LNCaP clone FGC (cell line): Measurements from ENCODE around the gene CCDC197.

Experiments used
- DNase-seq: peaks from one replicate; pipeline ENCODE4 v3.0.0-alpha.2; 2011; ENCODE audit warnings: low read depth
- H3K4me3 ChIP-seq: 2 replicates; pipeline ENCODE4 v1.5.1; 2011; ENCODE audit warnings: mild to moderate bottlenecking, low read depth, low read length, control low read depth
- TF ChIP-seq, protein P1 (sequence below): IDR thresholded peaks from 2 replicates; pipeline ENCODE4 v1.5.1; 2012; ENCODE audit warnings: mild to moderate bottlenecking; ENCODE audit not compliant: control insufficient read depth, insufficient read depth; ENCODE audit errors: extremely low read depth

Gene CCDC197

DNA sequence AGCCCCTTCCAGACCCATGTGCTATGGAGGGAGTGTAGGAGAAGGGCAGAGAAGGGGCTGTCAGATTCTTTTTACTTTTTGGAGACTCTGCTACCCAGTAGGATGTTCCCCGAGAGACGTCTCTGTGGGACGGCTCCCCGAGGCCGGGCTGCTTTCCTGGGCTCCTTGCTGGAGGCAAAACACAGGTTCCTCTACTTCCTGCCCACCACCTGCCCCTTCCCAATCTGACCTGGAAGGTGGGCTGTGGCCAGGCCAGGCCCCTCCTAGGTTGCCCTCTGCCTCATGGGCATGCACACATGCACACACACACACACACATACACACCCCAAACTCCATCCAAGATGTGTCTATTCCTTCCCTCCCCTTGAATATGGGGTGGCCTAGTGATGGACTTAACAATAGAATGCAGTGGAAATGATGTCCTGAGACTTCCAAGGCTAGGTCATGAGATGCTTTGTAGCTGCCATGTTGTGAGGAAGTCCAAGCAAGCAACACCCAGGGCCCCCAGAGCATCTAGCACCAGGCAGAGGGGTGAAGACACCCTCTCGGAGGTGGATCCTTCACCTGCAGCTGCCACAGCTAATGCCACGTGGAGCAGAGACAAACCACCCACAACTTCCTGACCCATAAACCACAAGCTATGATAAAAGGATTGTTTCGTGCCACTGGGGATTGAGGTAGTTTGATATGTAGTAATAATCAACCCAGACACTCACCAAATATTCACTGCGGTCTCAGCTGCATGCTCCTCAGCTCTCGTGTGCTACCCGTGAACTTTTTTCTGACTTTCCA, 19.1 kb upstream of the CCDC197 start:
- no peak for DNase-seq
- TF ChIP-seq, protein P1, sequence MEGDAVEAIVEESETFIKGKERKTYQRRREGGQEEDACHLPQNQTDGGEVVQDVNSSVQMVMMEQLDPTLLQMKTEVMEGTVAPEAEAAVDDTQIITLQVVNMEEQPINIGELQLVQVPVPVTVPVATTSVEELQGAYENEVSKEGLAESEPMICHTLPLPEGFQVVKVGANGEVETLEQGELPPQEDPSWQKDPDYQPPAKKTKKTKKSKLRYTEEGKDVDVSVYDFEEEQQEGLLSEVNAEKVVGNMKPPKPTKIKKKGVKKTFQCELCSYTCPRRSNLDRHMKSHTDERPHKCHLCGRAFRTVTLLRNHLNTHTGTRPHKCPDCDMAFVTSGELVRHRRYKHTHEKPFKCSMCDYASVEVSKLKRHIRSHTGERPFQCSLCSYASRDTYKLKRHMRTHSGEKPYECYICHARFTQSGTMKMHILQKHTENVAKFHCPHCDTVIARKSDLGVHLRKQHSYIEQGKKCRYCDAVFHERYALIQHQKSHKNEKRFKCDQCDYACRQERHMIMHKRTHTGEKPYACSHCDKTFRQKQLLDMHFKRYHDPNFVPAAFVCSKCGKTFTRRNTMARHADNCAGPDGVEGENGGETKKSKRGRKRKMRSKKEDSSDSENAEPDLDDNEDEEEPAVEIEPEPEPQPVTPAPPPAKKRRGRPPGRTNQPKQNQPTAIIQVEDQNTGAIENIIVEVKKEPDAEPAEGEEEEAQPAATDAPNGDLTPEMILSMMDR: no peak
- H3K4me3 ChIP-seq: no peak overlapping the region

DNA sequence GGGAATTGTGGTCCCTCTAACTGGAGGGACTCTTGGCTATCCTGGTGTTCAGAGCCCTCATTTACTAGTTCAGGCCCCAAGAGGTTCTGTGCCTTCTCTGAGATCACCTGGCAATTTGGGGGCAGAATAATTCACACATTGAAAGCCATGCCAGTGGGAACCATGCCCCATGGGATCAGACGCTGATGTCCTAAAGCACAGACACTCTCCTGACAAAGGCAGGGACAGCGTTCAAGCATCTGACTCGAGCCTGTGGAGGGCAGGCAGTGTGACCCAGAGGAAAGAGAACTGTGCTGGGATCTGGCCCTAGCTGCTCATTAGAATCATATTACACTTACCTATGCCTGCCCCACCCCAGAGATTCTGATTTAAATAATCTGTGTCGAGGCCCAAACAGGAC, 18.4 kb upstream of the CCDC197 start:
- TF ChIP-seq, protein P1: no peak
- H3K4me3 ChIP-seq: no peak overlapping the region
- DNase-seq: no peak

DNA sequence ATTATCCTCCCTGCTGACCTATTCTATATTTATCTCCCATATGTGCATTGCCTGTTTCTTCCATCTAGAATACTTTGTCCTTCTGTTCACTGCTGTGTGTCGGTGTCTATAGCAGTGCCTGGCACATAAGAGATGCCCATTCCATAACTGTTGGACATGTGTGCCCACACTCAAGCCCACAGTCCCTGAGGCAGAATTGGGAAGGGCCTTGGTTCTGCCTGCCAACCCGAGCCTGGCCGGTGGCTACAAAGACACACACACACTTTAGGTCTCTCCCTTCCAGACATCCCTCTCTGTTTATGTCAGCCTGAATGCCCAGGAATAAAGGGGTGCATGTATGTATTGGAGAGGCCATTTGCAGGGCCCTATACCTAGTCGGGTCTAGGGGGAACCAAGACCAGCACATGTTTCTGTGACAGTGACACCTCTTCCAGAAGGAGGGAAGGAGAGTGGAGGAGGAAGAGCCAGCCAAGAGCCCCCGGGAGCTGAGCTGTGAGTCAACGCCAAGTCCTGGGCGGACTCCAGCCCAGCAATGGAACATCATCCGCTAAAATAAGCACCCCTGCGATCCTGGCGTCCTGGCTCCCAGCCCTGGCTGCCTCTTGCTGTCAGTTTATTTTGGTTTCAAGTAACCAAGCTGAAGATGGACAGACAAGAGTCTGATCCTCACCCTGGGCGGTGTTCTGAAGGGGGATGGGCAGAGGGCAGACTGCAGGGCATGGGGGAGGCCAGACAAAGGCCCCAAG, 16.5 kb upstream of the CCDC197 start:
- H3K4me3 ChIP-seq: no peak overlapping the region
- DNase-seq: no peak
- TF ChIP-seq, protein P1: no peak

DNA sequence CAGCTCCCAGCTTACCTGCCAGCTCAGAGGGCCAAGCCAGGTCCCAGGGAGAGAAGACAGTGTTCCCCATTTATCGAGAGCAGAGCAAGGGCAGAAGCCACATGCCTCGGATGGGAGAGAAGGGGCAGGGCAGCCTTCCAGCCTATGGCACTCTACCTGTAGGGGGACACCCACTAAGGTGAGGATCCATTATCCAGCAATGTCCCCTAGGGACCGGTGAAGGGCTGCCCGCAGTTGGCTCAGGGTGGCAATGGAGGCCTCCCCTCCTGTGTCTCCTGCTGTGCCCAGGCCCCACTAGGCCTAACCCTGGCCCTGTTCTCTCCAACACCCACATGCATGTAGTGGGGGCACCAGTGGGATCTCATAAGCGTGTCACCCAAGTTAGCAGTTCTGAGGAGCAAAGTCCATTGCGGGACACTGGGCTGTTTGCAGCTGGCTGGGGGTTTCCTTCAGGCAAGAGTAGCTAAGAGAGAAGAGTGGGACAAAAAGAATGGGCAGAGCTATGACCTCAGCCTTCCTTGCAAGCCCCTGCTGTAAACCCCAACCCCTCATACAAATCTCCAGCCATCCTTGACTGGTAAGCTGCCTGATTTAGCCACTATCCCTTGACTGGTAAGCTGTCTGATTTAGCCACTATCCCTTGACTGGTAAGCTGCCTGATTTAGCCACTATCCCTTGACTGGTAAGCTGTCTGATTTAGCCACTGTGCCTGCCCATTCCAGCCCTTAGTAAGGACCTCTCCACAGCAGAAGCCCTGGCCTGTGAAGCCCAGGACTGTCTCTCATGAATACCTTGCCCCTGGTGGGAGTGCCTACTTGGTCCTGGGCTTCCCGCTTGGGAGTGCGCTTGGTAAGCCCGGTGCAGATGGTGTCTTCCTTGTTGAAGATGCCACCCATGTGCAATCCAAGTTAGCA, 15.5 kb upstream of the CCDC197 start:
- TF ChIP-seq, protein P1: no peak
- H3K4me3 ChIP-seq: no peak overlapping the region
- no peak for DNase-seq

DNA sequence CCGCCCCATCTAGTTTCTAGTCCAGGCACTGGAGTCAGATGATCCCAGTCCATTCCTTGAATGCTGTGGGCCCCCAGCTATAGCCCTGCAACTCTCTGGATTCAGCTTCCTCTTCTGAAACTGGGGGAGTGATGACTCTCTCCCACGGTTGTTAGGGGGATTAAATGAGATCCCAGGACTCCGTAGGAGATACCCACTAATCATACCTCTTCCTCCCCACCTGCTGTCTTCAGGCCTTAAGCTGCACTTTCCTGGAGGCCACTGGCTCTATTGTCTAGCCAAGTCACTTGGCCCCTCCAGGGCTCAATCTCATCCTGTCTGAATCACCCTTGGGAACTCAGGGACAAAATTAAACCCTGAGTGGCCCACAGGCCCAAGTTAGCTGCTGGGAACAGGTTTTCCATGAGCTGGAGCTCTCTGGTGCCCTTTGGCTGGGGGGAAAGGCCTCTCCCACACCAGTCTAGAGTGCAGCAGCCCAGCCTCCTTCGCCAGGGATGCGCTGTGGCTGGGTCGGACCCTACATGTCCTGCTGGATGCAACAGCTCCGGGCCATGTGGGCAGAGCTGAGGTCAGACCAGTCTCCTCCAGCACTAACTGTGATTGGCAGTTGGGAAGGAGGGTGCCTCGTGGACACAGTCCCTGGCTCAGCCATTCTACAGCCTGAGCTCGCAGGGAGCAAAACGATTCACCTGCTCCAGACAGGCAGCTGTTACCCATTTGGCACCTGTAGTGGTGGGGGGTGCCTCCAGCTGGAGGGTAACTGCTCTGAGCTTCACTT, 14.7 kb upstream of the CCDC197 start:
- H3K4me3 ChIP-seq: no peak overlapping the region

More for the DNA sequence above, 14.7 kb upstream of the CCDC197 start:
- DNase-seq: no peak
- TF ChIP-seq, protein P1: no peak
